HFFc6 (cell line): ENCODE data around the gene RNASE4. TPM values are rescaled to one million over a fixed set of nuclear protein-coding genes. Genes with fewer than 3 reads are reported as not detected.

Source experiments
- DNase-seq: peaks from one replicate; pipeline ENCODE4 v3.0.0-alpha.2; 2018
- H3K27ac Mint-ChIP-seq: 2 replicates; pipeline ENCODE4 v1.8.0; 2020; ENCODE audit warnings: mild to moderate bottlenecking, mixed read lengths
- H3K27me3 Mint-ChIP-seq: 2 replicates; pipeline ENCODE4 v1.8.0; 2021; ENCODE audit warnings: mild to moderate bottlenecking, moderate library complexity, mixed read lengths; ENCODE audit not compliant: insufficient read depth
- H3K36me3 Mint-ChIP-seq: 2 replicates; pipeline ENCODE4 v1.8.0; 2021; ENCODE audit warnings: low read depth, mixed read lengths
- H3K4me1 Mint-ChIP-seq: 2 replicates; pipeline ENCODE4 v1.8.0; 2020; ENCODE audit warnings: low read depth, mixed read lengths
- H3K4me3 Mint-ChIP-seq: 2 replicates; pipeline ENCODE4 v1.8.0; 2020; ENCODE audit warnings: mild to moderate bottlenecking, moderate library complexity, mixed read lengths
- H3K9me3 Mint-ChIP-seq: 2 replicates; pipeline ENCODE4 v1.8.0; 2020; ENCODE audit warnings: mild to moderate bottlenecking, mixed read lengths
- total RNA-seq, 6 experiments: library from RNA; stranded (reverse); fragmentation: NEBNext Ultra II Directional; extraction: Animal tissue kit (Norgen Biotek cat#: 25700); gene quantifications; 2 replicates in 1 of 6; 3 replicates in 5 of 6; pipeline ENCODE4 v1.2.3, GENCODE V29; 2021
- TF ChIP-seq, protein P1 (sequence below): fragments of 200-600 bp; sonication (generic); IDR thresholded peaks from 2 replicates; pipeline ENCODE4 v1.5.0; 2021; ENCODE audit warnings: antibody characterized with exemption, mild to moderate bottlenecking

The RNASE4 gene
- total RNA-seq, 6 experiments from 2014 or later = 2.8 to 6.9 (median 5.3) TPM

DNA sequence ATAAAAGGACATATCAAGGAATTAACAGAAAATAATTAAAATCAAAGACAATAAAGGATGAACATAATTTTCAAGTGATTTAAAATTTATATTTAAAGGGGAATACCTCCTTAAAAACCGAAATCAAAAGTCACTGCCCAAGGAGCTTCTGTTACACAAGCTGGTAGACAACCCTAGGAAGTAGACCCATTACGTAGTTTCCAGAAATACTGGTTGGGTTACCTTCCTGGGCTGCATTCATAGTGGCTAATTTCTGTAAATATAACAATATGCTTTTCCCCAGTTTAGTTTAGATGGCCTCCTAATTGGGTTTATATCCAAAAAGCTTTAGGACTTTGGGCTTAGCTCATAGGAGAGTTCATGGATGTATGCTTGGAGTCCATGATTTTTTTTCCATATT, 59.2 kb downstream of the RNASE4 start:
- Mint-ChIP-seq H3K27me3 (peaks cover 5% of the 10 kb centered on the region), H3K9me3 (no peaks in the 10 kb centered on the region), H3K4me3 (no peak overlapping the region), H3K4me1 (no peaks in the 10 kb centered on the region), H3K36me3 (no peaks in the 10 kb centered on the region), H3K27ac (no peak overlapping the region)
- DNase-seq = no peak
- TF ChIP-seq, protein P1, sequence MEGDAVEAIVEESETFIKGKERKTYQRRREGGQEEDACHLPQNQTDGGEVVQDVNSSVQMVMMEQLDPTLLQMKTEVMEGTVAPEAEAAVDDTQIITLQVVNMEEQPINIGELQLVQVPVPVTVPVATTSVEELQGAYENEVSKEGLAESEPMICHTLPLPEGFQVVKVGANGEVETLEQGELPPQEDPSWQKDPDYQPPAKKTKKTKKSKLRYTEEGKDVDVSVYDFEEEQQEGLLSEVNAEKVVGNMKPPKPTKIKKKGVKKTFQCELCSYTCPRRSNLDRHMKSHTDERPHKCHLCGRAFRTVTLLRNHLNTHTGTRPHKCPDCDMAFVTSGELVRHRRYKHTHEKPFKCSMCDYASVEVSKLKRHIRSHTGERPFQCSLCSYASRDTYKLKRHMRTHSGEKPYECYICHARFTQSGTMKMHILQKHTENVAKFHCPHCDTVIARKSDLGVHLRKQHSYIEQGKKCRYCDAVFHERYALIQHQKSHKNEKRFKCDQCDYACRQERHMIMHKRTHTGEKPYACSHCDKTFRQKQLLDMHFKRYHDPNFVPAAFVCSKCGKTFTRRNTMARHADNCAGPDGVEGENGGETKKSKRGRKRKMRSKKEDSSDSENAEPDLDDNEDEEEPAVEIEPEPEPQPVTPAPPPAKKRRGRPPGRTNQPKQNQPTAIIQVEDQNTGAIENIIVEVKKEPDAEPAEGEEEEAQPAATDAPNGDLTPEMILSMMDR = no peak

DNA sequence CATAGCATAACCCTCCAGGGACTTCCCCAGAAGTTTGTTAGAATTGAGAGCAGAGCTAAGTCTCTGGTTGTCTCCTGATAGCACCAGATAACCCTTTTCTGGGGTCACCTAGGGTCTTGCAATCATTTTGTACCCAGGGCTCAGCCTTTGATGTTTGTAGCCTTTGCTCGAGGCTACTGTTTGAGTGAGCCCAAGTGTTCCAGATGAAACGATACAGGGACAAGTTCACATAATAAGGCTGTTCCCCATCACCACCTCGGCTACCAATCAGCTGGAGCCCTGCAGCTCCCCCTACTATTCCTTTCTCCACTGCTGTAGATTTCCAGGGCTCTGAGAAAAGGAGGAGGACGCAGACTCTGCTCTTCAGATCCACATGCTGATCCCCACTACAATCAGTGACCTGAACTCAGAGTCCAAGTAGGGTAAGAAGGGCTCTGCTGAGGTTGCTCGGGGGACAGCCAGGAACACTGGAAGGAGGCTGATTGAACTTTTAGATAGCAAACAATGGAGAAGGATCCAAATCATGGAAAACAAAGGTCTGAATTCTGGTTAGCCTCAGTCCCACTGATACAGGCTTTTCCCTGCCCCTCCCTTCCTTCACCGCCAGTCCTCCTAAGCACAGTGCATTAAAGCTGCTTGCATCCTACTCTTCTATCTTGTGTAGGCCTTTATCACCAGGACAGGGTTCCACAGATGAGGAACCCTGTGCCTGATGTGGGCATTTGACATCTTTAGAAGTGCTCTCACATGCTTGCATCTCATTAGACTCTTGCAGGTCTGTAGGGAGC, 61.4 kb downstream of the RNASE4 start, which contains the start of gene EDDM3A:
TSS of gene EDDM3A (plus strand) at position 317 of the 788 bp plus-strand sequence. CDS start 1,694 bp downstream, outside the sequence.
- TF ChIP-seq, protein P1 = no peak
- DNase-seq = no peak
- H3K27me3 Mint-ChIP-seq = peaks cover 5% of the 10 kb centered on the region
- H3K9me3 Mint-ChIP-seq = no peaks in the 10 kb centered on the region
- H3K27ac Mint-ChIP-seq = no peak within 1 kb of the TSS
- H3K4me1 Mint-ChIP-seq = no peaks in the 10 kb centered on the region
- no peaks in the 10 kb centered on the region for H3K36me3 Mint-ChIP-seq
- no peak within 1 kb of the TSS for H3K4me3 Mint-ChIP-seq

DNA sequence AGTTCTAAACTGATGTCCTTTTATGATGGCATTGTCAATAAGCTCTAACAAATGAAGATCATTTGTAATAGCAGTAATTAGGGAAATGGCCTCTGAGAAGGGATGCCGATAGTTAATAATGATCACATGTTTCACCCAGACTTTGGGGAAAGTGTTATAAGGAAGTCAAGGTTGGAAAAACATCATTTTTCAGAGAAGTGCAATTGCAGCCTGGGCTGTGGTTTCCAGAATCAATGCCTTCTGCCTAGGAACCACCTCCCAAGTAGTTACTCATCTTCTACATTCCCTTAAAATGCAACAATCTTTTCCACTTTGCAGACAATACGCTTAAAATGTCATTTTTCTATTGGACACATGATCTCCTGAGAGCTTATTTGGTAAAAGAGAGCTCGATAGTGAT, 62.2 kb downstream of the RNASE4 start:
- Mint-ChIP-seq H3K36me3 (no peaks in the 10 kb centered on the region), H3K9me3 (peaks cover 2% of the 10 kb centered on the region), H3K4me3 (no peak overlapping the region), H3K27me3 (peaks cover 5% of the 10 kb centered on the region), H3K4me1 (no peaks in the 10 kb centered on the region), H3K27ac (no peak overlapping the region)
- TF ChIP-seq, protein P1 = no peak
- no peak for DNase-seq

DNA sequence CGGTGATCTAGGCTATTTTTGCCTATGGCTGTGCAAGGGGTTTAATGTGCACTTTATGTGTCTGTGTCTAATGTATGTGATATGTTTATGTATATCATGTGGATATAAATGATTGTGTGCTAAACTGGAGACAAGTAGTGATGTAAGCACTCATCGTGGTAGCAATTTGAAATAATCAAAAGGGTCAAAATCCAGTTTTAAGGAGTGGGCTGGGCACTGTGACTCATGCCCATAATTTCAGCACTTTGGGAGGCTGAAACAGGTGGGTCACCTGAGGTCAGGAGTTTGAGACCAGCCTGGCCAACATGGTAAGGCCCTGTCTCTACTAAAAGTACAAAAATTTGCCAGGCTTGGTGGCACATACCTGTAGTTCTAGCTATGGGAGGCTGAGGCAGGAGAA, 64.1 kb downstream of the RNASE4 start:
- Mint-ChIP-seq H3K27me3 (peaks cover 5% of the 10 kb centered on the region; the same call in 1 of the 2 replicates), H3K36me3 (0 out of 2 replicates have a peak, but pooled peaks cover 9% of the 10 kb centered on the region), H3K27ac (no peak overlapping the region), H3K9me3 (peaks cover 20% of the 10 kb centered on the region), H3K4me3 (no peak overlapping the region), H3K4me1 (no peaks in the 10 kb centered on the region)
- DNase-seq = no peak
- TF ChIP-seq, protein P1 = no peak

DNA sequence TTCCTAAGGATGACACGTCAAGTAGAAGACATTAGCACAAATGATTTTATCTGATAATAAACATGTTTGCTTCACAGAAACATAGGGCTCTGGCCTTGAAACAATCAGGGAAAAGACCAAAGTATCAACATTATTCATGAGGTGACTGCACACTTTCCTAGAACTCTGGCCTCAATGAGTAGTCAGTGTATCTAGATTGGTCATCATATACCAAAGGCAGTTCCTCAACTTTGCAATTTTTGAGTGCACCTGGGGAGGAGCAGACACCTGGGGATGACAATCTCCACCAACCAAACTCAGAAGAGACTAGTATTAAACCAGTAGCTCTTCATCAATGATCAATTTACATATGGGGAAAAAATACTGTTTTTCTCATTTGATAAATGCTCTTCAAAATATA, 65.8 kb downstream of the RNASE4 start:
- Mint-ChIP-seq H3K36me3 (0 out of 2 replicates have a peak, but pooled peaks cover 9% of the 10 kb centered on the region), H3K4me3 (no peak overlapping the region), H3K27me3 (peaks cover 2% of the 10 kb centered on the region; the same call in 1 of the 2 replicates), H3K27ac (no peak overlapping the region), H3K9me3 (peaks cover 24% of the 10 kb centered on the region), H3K4me1 (no peaks in the 10 kb centered on the region)
- no peak for DNase-seq
- TF ChIP-seq, protein P1 = no peak

Other genes with a start within 250 kb of the RNASE4 start
- gene KLHL33, start 248.4 kb upstream of the RNASE4 start, total RNA-seq = under 1 TPM in 1 of 6 experiments, not detected in 5; 0.05 TPM
- gene OSGEP, start 229.7 kb upstream of the RNASE4 start, total RNA-seq = 10 to 100 TPM; 26.4 to 33.8 (median 30.7) TPM
- 100 to 1,000 TPM; 161 to 189 (median 184) TPM for gene APEX1, start 229.3 kb upstream of the RNASE4 start, total RNA-seq
- 10 to 100 TPM; 17.0 to 20.3 (median 19.2) TPM for gene PIP4P1, start 223.1 kb upstream of the RNASE4 start, total RNA-seq
- 10 to 100 TPM; 19.8 to 32.3 (median 25.7) TPM for gene PNP, start 215.2 kb upstream of the RNASE4 start, total RNA-seq
- gene RNASE10, start 179.0 kb upstream of the RNASE4 start, total RNA-seq = under 1 TPM in 2 of 6 experiments, not detected in 4; 0.14 to 0.17 TPM
- not detected for gene RNASE9, start 123.5 kb upstream of the RNASE4 start, total RNA-seq
- gene RNASE11, start 96.6 kb upstream of the RNASE4 start, total RNA-seq = not detected
- gene RNASE12, start 93.2 kb upstream of the RNASE4 start, total RNA-seq = not detected
- gene OR6S1, start 42.9 kb upstream of the RNASE4 start, total RNA-seq = not detected
- 1 to 10 TPM; 2.4 to 4.0 (median 3.2) TPM for gene ANG, start 4.2 kb downstream of the RNASE4 start, total RNA-seq
- not detected for gene EDDM3A, start 61.3 kb downstream of the RNASE4 start, total RNA-seq
- not detected for gene EDDM3B, start 83.8 kb downstream of the RNASE4 start, total RNA-seq
- not detected for gene RNASE6, start 96.7 kb downstream of the RNASE4 start, total RNA-seq
- gene RNASE1, start 118.3 kb downstream of the RNASE4 start, total RNA-seq = not detected
- gene RNASE3, start 206.8 kb downstream of the RNASE4 start, total RNA-seq = not detected